Mucosa of stomach (tissue), 1 donor: ENCODE measurements around the gene BTF3.
"Not testable (repeated sequence)": the region's sequence is repeated elsewhere in the genome, so short reads cannot be mapped to it uniquely, and the experiment has no call there.

ENCODE experiments used
- H3K27me3 ChIP-seq: one replicate; pipeline ENCODE4 v1.7.0; 2013; ENCODE audit warnings: mild to moderate bottlenecking, low read length; ENCODE audit not compliant: control insufficient read depth, insufficient read depth
- H3K36me3 ChIP-seq: one replicate; pipeline ENCODE4 v1.7.0; 2013; ENCODE audit warnings: low read length; ENCODE audit not compliant: control insufficient read depth, insufficient read depth
- H3K4me1 ChIP-seq: one replicate; pipeline ENCODE4 v1.7.0; 2013; ENCODE audit warnings: mild to moderate bottlenecking, low read length; ENCODE audit not compliant: control insufficient read depth, insufficient read depth
- H3K4me3 ChIP-seq: one replicate; pipeline ENCODE4 v1.7.0; 2013; ENCODE audit warnings: low read length
- H3K9ac ChIP-seq: one replicate; pipeline ENCODE4 v1.7.0; 2013; ENCODE audit warnings: mild to moderate bottlenecking, low read length, moderate library complexity
- H3K9me3 ChIP-seq: one replicate; pipeline ENCODE4 v1.7.0; 2013; ENCODE audit warnings: mild to moderate bottlenecking, low read length, moderate library complexity; ENCODE audit not compliant: control insufficient read depth
- donor health status: Pancreatic carcinoma.

Gene BTF3

DNA sequence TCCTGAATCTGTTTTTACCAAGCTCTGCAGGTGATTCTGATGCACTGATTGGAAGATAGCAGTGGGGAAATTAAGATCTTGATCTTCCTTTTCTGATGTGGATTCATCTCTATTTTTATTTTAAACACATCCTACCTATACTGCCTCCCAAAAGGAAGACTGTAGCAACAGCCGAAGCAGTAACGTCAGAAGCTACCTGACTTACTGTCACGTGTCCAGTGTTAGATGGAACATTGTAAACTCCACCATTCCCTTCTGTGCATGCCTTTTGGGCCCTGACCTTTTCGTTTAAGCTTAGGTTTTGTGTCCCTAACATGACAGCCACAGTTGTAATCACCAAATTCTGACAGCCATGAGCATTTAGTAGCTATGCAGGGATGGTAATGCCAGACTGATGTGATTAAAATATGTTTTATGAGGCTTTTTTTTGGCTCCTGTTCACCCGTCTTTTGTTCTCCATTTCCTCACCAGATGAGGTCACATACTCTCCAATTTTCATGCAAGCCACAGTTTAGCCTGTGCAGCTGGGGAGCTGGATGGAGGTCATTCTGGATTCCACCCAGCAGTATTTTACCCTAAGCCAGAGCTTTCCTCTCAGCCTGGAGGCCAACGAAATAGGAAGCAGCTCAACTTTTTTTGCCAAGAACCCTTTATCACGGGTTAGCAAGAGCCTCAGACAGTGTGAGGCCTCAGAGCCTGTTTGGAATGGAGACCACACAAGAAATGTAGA lies 34.1 kb upstream of the BTF3 start:
- no peaks in the 10 kb centered on the region for H3K4me1 ChIP-seq
- no peaks in the 10 kb centered on the region for H3K36me3 ChIP-seq
- H3K9ac ChIP-seq, result no peak overlapping the region
- H3K4me3 ChIP-seq, result no peak overlapping the region
- peaks cover 7% of the 10 kb centered on the region for H3K27me3 ChIP-seq
- H3K9me3 ChIP-seq, result no peaks in the 10 kb centered on the region

DNA sequence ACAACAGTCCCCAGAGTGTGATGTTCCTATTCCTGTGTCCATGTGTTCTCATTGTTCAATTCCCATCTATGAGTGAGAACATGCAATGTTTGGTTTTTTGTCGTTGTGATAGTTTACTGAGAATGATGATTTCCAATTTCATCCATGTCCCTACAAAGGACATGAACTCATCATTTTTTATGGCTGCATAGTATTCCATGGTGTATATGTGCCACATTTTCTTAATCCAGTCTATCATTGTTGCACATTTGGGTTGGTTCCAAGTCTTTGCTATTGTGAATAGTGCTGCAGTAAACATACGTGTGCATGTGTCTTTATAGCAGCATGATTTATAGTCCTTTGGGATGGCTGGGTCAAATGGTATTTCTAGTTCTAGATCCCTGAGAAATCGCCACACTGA lies 29.6 kb upstream of the BTF3 start:
- not testable (repeated sequence) for H3K9me3 ChIP-seq, H3K4me3 ChIP-seq, H3K9ac ChIP-seq, H3K27me3 ChIP-seq, H3K4me1 ChIP-seq, H3K36me3 ChIP-seq

DNA sequence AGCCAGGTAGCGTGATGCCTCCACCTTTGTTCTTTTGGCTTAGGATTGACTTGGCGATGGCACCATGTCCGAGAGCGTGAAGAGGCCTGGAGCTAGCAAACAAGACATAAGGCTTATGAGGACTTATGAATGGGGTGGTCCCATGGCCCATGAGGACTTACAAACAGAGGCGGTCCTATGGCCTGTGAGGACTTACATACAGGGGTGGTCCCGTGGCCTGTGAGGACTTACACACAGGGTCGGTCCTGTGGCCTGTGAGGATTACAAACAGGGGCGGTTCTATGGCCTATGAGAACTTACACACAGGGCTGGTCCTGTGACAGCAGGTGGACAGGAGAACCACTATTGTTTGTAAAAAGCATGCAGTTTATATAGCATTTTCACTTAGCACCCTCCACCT lies 28.4 kb upstream of the BTF3 start:
- Histone ChIP-seq H3K36me3 (no peaks in the 10 kb centered on the region), H3K27me3 (no peaks in the 10 kb centered on the region), H3K4me1 (no peaks in the 10 kb centered on the region), H3K9me3 (no peaks in the 10 kb centered on the region), H3K9ac (no peak overlapping the region), H3K4me3 (no peak overlapping the region)

DNA sequence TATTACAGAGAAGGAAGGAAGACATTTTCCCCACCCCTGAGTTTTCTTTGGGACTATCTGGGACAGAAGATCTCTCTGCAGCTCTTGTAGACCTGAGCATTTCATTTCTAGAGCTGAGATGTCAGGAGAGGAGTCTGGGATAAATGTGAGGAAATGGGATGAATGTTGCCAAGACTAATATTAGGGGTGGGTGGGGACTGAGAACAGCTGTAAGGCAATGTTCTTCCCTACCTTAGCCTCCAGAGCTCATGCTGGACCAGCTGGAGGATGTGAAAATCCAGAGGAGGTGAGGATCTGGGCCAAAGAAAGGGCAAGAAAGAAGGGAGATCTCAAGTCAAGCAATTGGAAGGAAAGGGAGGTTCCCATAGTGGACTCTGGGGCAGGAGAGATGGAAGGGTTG lies 26.6 kb upstream of the BTF3 start:
- no peaks in the 10 kb centered on the region for H3K27me3 ChIP-seq
- no peak overlapping the region for H3K4me3 ChIP-seq
- H3K9me3 ChIP-seq, result no peaks in the 10 kb centered on the region
- no peaks in the 10 kb centered on the region for H3K4me1 ChIP-seq
- H3K9ac ChIP-seq, result no peak overlapping the region
- no peaks in the 10 kb centered on the region for H3K36me3 ChIP-seq

DNA sequence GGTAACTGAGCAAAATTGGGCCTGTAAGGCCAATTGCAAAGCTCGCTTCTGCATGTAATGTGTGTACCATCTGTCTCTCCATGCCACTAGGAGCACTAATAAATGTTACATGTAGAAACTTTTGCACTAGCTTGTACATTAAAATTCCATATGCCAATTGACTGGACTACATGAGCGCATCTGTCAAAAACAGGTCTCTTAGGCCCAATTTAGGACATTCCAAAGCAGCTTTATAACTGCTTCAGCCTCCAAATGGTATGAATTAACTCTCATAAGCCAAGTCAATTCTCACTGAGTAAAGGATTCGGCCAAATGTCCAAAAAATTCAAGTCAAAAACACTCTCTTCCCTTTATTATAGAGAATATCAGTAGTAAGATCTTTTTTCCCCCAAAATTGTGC lies 26.1 kb upstream of the BTF3 start:
- H3K4me3 ChIP-seq, result no peak overlapping the region
- H3K9me3 ChIP-seq, result no peaks in the 10 kb centered on the region
- H3K27me3 ChIP-seq, result no peaks in the 10 kb centered on the region
- H3K4me1 ChIP-seq, result no peaks in the 10 kb centered on the region
- no peak overlapping the region for H3K9ac ChIP-seq
- no peaks in the 10 kb centered on the region for H3K36me3 ChIP-seq

DNA sequence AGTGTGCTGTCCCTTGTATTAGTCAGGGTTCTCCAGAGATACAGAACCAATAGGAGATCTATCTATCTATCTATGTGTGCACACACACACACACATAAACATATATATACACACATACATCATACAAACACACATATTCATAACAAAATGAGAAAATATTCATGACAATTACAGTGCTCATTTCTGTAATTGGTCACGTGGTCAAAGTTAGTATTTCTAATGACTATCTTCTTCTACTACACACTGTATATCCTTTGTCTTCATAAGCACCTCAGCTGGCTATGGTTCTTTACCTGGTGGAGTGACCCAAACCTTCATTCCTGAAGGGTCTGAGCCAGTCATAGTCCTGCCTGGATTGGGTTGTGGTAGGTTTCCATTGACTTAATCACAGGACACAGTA lies 17.7 kb upstream of the BTF3 start:
- no peak overlapping the region for H3K4me3 ChIP-seq
- H3K9ac ChIP-seq, result no peak overlapping the region
- no peaks in the 10 kb centered on the region for H3K36me3 ChIP-seq
- H3K4me1 ChIP-seq, result no peaks in the 10 kb centered on the region
- no peaks in the 10 kb centered on the region for H3K27me3 ChIP-seq
- H3K9me3 ChIP-seq, result no peaks in the 10 kb centered on the region

DNA sequence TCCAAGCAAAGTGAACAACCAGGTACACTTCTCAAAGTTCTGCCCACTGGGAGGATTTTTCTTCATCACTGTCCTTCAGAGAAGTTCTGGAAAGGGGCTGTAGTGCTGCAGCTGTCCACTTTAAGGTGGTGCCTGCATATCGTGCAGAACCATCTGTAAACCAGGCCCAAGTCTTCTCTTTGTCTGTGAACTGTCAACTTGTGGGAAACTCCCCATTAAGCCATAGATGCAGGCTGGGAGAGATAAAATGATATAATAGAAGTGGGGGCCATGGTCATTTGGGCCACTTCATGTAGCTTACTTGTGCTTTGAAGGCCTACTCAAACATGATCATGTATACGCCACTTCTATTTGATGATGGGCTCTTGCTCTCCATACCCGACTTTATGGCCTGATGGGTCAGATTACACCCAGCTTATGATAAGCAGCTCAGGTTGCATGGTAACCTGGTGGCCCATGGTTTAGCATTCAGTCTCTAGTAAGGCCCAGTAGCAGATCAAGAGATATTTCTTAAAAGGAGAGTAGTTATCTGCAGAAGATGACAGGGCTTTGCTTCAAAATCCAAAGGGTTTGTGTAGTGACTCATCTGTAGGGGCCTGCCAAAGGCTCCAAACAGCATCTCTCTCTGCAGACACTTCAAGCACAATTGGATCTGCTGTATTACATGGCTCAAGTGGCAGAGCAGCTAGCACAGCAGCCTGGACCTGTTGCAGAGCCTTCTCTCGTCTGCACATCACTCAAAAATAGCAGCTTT lies 15.7 kb upstream of the BTF3 start:
- Histone ChIP-seq H3K27me3 (no peaks in the 10 kb centered on the region), H3K36me3 (no peaks in the 10 kb centered on the region), H3K9ac (no peak overlapping the region), H3K9me3 (no peaks in the 10 kb centered on the region), H3K4me3 (no peak overlapping the region), H3K4me1 (no peaks in the 10 kb centered on the region)

DNA sequence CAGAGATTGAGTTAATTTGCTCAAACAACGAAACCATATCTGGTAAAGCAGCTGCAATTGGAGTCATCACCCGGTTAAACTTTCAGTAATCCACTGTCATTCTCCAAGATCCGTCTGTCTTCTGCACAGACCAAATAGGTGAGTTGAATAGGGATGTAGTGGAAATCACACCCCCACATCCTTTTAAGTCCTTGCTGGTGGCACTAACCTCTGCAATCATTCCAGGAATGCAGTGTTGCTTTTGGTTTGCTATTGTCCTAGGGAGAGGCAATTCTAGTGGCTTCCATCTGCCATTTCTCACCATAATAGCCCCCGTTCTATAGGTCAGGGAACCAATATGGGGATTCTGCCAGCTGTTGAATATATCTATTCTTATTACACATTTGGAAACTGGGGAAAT lies 14.6 kb upstream of the BTF3 start:
- Histone ChIP-seq H3K36me3 (no peaks in the 10 kb centered on the region), H3K4me3 (no peak overlapping the region), H3K9me3 (no peaks in the 10 kb centered on the region), H3K4me1 (no peaks in the 10 kb centered on the region), H3K9ac (no peak overlapping the region), H3K27me3 (no peaks in the 10 kb centered on the region)

DNA sequence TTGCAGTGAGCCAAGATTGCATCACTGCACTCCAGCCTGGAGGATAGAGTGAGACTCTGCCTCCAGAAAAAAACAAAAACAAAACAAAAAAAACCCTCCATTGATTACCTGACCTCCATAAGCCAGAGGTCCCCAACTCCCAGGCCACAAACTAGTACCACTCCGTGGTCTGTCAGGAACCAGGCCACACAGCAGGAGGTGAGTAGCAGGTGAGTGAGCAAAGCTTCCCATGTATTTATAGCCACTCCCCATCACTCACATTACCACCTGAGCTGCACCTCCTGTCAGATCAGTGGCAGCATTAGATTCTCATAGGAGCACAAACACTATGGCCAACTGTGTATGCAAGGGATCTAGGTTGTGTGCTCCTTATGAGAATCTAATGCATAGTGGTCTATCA lies 13.7 kb upstream of the BTF3 start:
- Histone ChIP-seq H3K9ac (no peak overlapping the region), H3K4me1 (no peaks in the 10 kb centered on the region), H3K9me3 (no peaks in the 10 kb centered on the region), H3K36me3 (no peaks in the 10 kb centered on the region), H3K4me3 (no peak overlapping the region), H3K27me3 (no peaks in the 10 kb centered on the region)

DNA sequence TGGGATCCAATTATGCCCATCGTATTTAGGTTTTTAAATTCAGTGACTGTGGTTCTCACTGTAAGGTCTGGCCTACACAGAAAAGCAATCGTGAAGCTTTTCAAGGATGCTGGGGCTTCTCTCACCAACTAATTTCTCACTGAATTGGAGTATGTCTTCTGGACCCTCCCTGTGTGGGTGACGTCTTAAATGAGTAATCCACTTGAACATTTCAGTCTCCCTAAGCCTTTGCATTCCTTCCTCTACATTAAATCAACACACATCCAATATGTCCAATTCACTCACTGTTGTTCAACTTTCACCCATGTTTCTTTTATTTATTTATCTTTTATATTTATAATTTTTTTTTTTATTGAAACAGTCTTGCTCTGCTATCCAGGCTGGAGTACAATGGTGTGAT lies 12.5 kb upstream of the BTF3 start:
- Histone ChIP-seq H3K9ac (no peak overlapping the region), H3K4me3 (no peak overlapping the region), H3K4me1 (no peaks in the 10 kb centered on the region), H3K36me3 (no peaks in the 10 kb centered on the region), H3K9me3 (no peaks in the 10 kb centered on the region), H3K27me3 (no peaks in the 10 kb centered on the region)

DNA sequence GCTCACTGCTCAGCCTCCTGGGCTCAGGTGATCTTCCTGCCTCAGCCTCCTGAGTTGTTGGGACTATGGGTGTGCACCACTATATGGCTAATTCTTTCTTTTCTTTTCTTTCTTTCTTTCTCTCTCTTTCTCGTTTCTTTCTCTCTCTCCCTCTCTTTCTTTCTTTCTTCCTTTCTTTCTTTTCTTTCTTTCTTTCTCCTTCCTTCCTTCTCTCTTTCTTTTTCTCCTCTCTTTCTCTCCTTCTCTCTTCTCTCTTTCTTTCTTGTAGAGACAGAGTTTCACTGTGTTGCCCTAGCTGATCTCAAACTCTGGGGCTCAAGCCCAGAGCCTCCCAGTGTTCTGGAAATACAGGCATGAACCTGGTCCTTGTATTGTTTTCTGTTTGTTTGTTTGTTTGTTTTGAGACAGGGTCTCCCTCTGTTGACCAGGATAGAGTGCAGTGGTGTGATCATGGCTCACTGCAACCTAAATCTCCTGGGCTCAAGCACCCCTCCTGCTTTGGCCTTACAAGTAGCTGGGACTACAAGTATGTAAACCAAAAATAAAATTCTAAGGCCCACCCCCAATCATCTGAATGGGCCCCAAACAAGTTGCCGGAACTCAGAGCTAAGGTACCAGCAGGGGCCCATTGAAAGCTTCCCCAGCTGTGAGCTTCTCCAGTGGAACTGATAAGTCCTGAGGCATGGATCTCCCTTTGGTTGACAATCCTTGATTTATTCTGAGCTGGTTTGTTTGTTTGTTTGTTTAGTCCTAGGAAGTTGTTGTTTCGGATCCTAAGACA lies 11.9 kb upstream of the BTF3 start:
- Histone ChIP-seq H3K27me3 (no peaks in the 10 kb centered on the region), H3K4me1 (no peaks in the 10 kb centered on the region), H3K9ac (no peak overlapping the region), H3K9me3 (no peaks in the 10 kb centered on the region), H3K36me3 (no peaks in the 10 kb centered on the region), H3K4me3 (no peak overlapping the region)

DNA sequence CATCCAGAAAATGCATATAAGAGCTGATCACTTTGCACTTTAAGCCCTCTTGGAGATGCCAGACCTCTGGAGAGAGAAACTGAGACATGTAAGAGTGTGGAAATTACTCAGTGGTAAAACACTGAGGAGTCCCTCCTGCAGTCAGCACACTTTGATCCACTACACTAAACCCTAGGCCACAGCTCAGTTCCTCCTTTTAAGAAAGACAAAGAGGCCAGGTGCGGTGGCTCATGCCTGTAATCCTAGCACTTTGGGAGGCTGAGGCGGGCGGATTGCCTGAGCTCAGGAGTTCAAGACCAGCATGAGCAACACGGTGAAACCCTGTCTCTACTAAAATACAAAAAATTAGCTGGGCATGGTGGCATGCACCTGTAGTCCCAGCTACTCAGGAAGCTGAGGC lies 11.0 kb upstream of the BTF3 start:
- H3K27me3 ChIP-seq, H3K4me1 ChIP-seq, H3K4me3 ChIP-seq, H3K9me3 ChIP-seq, H3K36me3 ChIP-seq, H3K9ac ChIP-seq: not testable (repeated sequence)
